Ascending aorta (tissue), 2 donors: ENCODE results near the gene CNTNAP5. TPM values are rescaled to one million over a fixed set of nuclear protein-coding genes. Genes with fewer than 3 reads are reported as not detected.

Experiments
- DNase-seq, 2 donors: peaks; one replicate each; pipeline ENCODE4 v3.0.0-alpha.2; 2019; ENCODE audit warnings: low spot score in 2 of 2
- H3K27ac ChIP-seq, 2 donors: fragments of 200-600 bp; sonication (generic); one replicate each; pipeline ENCODE4 v1.5.1; 2016 to 2017; ENCODE audit warnings: mild to moderate bottlenecking in 1 of 2
- H3K27me3 ChIP-seq: fragments of 200-600 bp; sonication (generic); one replicate; pipeline ENCODE4 v1.5.1; 2017
- H3K36me3 ChIP-seq, 2 donors: fragments of 200-600 bp; sonication (generic); one replicate each; pipeline ENCODE4 v1.5.1; 2016
- H3K4me1 ChIP-seq, 2 donors: fragments of 200-600 bp; sonication (generic); one replicate each; pipeline ENCODE4 v1.5.1; 2016 to 2017; ENCODE audit warnings: mild to moderate bottlenecking in 1 of 2
- H3K4me3 ChIP-seq, 2 donors: fragments of 200-600 bp; sonication (generic); one replicate each; pipeline ENCODE4 v1.5.1; 2016 to 2017; ENCODE audit warnings: mild to moderate bottlenecking in 1 of 2
- H3K9me3 ChIP-seq, 2 donors: fragments of 200-600 bp; sonication (generic); one replicate each; pipeline ENCODE4 v1.5.1; 2016
- intact Hi-C: fragments of 100-400 bp; cut with DNase I; formaldehyde crosslinking; loops from one replicate; pipeline ENCODE4 v1.15.1; 2023
- total RNA-seq: library from RNA; depleted of rRNA; stranded (reverse); fragments of >200 nt; gene quantifications from one replicate; pipeline ENCODE4 v1.1.0, GENCODE V29; 2016
- TF ChIP-seq, protein P1 (sequence below), 3 experiments: fragments of 200-600 bp in 2 of 3; fragments of 450-650 bp in 1 of 3; sonication (generic) in 2 of 3; IDR thresholded peaks; one replicate each; pipeline ENCODE4 v1.5.1; 2016 to 2019; ENCODE audit warnings: antibody characterized with exemption in 3 of 3, mild to moderate bottlenecking in 1 of 3, moderate library complexity in 1 of 3

CNTNAP5 gene
- total RNA-seq, 1 donor from 2014 or later = not detected

DNA sequence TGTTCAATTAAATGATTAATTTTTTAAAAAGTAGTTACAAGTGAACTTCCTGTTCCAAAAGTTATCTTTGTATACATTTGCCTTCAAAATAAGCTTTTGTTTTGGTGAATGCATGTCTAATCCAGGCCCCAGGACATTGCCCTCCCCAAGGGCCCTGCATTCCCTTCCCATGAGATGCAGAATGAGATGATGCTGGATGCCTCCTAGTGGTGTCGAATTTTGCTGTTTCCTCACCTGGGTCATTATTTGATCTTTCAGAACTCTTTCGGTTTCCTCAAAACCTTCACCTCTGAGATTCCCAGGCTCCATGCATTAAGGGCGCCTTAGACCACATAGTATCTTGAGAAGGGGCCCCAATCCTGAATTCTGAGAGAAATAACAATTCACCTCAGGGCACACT is 728.8 kb downstream of the CNTNAP5 start:
- H3K27me3 ChIP-seq = no peaks in the 10 kb centered on the region
- H3K36me3 ChIP-seq = no peaks in the 10 kb centered on the region
- no peak overlapping the region for H3K4me3 ChIP-seq
- H3K4me1 ChIP-seq = no peaks in the 10 kb centered on the region
- intact Hi-C loops = no loop called here
- no peak overlapping the region for H3K27ac ChIP-seq
- TF ChIP-seq, protein P1, sequence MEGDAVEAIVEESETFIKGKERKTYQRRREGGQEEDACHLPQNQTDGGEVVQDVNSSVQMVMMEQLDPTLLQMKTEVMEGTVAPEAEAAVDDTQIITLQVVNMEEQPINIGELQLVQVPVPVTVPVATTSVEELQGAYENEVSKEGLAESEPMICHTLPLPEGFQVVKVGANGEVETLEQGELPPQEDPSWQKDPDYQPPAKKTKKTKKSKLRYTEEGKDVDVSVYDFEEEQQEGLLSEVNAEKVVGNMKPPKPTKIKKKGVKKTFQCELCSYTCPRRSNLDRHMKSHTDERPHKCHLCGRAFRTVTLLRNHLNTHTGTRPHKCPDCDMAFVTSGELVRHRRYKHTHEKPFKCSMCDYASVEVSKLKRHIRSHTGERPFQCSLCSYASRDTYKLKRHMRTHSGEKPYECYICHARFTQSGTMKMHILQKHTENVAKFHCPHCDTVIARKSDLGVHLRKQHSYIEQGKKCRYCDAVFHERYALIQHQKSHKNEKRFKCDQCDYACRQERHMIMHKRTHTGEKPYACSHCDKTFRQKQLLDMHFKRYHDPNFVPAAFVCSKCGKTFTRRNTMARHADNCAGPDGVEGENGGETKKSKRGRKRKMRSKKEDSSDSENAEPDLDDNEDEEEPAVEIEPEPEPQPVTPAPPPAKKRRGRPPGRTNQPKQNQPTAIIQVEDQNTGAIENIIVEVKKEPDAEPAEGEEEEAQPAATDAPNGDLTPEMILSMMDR (IDR thresholded peaks at IDR 0.05) = no peak
- no peaks in the 10 kb centered on the region for H3K9me3 ChIP-seq
- DNase-seq = no peak

DNA sequence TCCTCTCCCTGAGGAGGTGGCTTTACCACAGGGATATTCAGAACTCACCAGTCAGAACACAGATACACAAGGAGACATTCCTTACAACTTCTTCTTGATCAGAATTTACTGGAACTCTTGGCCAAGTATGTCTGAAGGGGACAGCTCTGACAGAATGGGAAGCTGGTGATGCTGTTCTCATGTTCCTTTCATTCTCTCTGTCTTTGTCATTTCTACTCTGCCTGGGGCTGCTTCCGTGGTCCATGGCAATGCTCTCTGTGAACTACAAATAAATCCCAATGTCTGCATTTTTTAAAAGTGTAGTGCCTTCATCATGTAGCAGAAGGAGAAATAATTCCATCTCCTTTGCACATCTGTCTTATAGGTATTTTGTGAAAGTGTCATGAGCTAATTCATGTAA is 730.3 kb downstream of the CNTNAP5 start:
- DNase-seq = no peak
- TF ChIP-seq, protein P1 (IDR thresholded peaks at IDR 0.05) = no peak
- intact Hi-C loops = no loop called here
- Histone ChIP-seq H3K9me3 (no peaks in the 10 kb centered on the region), H3K36me3 (no peaks in the 10 kb centered on the region), H3K4me3 (no peak overlapping the region), H3K4me1 (no peaks in the 10 kb centered on the region), H3K27me3 (no peaks in the 10 kb centered on the region), H3K27ac (no peak overlapping the region)

DNA sequence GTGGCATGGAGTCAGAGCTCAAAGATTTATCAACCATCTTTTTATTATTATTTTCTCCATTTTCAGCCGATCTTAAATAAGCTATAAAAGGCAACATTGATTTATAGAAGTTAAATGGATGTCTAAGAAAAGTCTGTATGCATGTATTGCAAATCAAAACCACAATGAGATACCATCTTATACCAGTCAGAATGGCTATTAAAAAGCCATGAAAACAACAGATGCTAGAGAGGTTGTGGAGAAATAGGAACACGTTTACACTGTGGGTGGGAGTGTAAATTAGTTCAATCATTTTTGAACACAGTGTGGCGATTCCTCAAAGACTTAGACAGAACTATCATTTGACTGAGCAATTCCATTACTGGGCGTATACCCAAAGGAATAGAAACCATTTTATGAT is 731.0 kb downstream of the CNTNAP5 start:
- Histone ChIP-seq H3K4me3 (no peak overlapping the region), H3K36me3 (no peaks in the 10 kb centered on the region), H3K9me3 (no peaks in the 10 kb centered on the region), H3K4me1 (no peaks in the 10 kb centered on the region), H3K27me3 (no peaks in the 10 kb centered on the region), H3K27ac (no peak overlapping the region)
- TF ChIP-seq, protein P1 (IDR thresholded peaks at IDR 0.05) = no peak
- DNase-seq = no peak
- intact Hi-C loops = no loop called here

DNA sequence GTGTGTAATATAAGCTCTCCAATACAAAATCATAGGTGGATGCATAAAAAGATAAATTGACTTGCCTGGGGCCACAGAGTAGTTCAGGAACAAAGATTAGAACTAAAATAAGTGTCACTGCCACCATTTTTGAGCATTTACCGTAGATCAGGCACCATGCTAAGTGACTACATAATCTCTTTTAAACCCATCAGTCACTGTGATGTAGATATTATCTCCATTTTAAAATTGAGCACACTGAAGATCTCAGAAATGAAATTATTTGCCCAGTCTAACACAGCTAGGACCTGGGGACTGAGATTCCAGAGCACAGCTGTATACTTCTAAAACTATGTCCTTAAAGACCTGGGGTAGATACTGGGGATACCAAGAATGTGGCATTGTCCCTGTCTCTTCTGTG is 737.3 kb downstream of the CNTNAP5 start:
- TF ChIP-seq, protein P1 (IDR thresholded peaks at IDR 0.05) = no peak
- H3K9me3 ChIP-seq = no peaks in the 10 kb centered on the region
- H3K36me3 ChIP-seq = no peaks in the 10 kb centered on the region
- intact Hi-C loops = no loop called here
- H3K4me3 ChIP-seq = no peak overlapping the region
- no peak overlapping the region for H3K27ac ChIP-seq
- no peaks in the 10 kb centered on the region for H3K4me1 ChIP-seq
- no peak for DNase-seq
- no peaks in the 10 kb centered on the region for H3K27me3 ChIP-seq

DNA sequence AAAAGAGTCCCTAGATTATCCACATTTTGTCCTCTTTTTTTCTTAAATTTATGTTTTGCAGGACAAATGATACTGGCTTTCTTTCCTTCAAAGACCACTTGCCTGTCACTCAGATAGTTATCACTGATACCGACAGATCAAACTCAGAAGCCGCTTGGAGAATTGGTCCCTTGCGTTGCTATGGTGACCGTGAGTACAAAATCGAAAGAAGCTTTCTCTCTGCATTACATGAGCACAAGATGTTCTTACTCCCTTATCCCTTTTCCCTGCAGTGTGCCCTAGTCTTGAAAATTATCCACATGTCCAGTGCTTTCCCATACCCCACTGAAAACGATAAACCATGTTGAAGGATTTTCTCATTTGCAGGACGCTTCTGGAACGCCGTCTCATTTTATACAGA is 738.5 kb downstream of the CNTNAP5 start:
- no peak overlapping the region for H3K4me3 ChIP-seq
- no peak for DNase-seq
- no peaks in the 10 kb centered on the region for H3K4me1 ChIP-seq
- H3K27me3 ChIP-seq = no peaks in the 10 kb centered on the region
- TF ChIP-seq, protein P1 (IDR thresholded peaks at IDR 0.05) = no peak
- no peaks in the 10 kb centered on the region for H3K36me3 ChIP-seq
- H3K9me3 ChIP-seq = no peaks in the 10 kb centered on the region
- intact Hi-C loops = no loop called here
- no peak overlapping the region for H3K27ac ChIP-seq

DNA sequence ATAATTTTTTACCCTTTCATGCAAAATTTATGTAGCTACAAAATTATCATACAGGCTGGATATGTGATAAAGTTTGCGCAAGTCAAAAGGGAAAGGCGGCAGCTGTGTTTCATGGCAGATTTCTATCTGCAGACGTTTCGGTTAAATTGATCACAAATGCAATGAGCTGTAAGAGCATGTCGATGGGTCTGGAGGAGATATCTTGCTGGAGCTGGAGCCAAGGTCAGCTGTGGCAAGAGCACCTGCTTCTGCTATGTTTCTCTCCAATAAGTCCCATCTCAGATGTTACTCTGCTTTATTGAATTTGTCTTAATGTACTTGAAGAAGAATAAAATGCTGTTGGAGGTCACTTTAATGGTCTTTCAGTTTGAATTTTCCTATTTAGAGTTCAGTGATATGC is 749.7 kb downstream of the CNTNAP5 start:
- H3K4me3 ChIP-seq = no peak overlapping the region
- intact Hi-C loops = no loop called here
- TF ChIP-seq, protein P1 (IDR thresholded peaks at IDR 0.05) = no peak
- H3K4me1 ChIP-seq = no peaks in the 10 kb centered on the region
- no peak for DNase-seq
- H3K9me3 ChIP-seq = no peaks in the 10 kb centered on the region
- H3K27ac ChIP-seq = no peak overlapping the region
- no peaks in the 10 kb centered on the region for H3K36me3 ChIP-seq
- H3K27me3 ChIP-seq = no peaks in the 10 kb centered on the region
